MCF 10A (cell line): ENCODE results near the gene ATP7B. TPM values are rescaled to one million over a fixed set of nuclear protein-coding genes. Genes with fewer than 3 reads are reported as not detected.
"Not testable (repeated sequence)": the region's sequence is repeated elsewhere in the genome, so short reads cannot be mapped to it uniquely, and the experiment has no call there.

Experiments
- BruUV-seq: library from RNA; stranded (reverse); fragments of 400-500 nt; replicated peaks from 2 replicates; lab custom pipeline; 2021; lab: Mats Ljungman, UMichigan
- CTCF ChIA-PET: fragments of 300-600 bp; sonication (Branson Sonifier 250); formaldehyde crosslinking; extraction: SDS; loops from one replicate; lab custom pipeline; 2021; ENCODE audit warnings: antibody characterized with exemption, inconsistent platforms; lab: Yijun Ruan, JAX
- POLR2A ChIA-PET: fragments of 300-600, 350-650 bp; sonication (Branson Sonifier 250); formaldehyde crosslinking; extraction: SDS; loops from one replicate; lab custom pipeline; 2020; ENCODE audit warnings: antibody characterized with exemption, inconsistent platforms; lab: Yijun Ruan, JAX
- DNase-seq: peaks from one replicate; pipeline ENCODE4 v3.0.0-alpha.2; 2018; ENCODE audit not compliant: unreplicated experiment
- H3K27ac Mint-ChIP-seq: one replicate; pipeline ENCODE4 v1.8.0; 2022; ENCODE audit warnings: mild to moderate bottlenecking, low read depth, mixed read lengths; ENCODE audit not compliant: unreplicated experiment
- H3K27me3 Mint-ChIP-seq: one replicate; pipeline ENCODE4 v1.8.0; 2022; ENCODE audit warnings: mixed read lengths; ENCODE audit not compliant: insufficient read depth, unreplicated experiment
- H3K36me3 Mint-ChIP-seq: one replicate; pipeline ENCODE4 v1.8.0; 2022; ENCODE audit warnings: mild to moderate bottlenecking, moderate library complexity, mixed read lengths; ENCODE audit not compliant: insufficient read depth, unreplicated experiment
- H3K4me1 Mint-ChIP-seq: one replicate; pipeline ENCODE4 v1.8.0; 2022; ENCODE audit warnings: mixed read lengths; ENCODE audit not compliant: insufficient read depth, unreplicated experiment
- H3K4me3 Mint-ChIP-seq: one replicate; pipeline ENCODE4 v1.8.0; 2022; ENCODE audit warnings: mild to moderate bottlenecking, moderate library complexity, mixed read lengths; ENCODE audit not compliant: unreplicated experiment
- H3K9me3 Mint-ChIP-seq: one replicate; pipeline ENCODE4 v1.8.0; 2022; ENCODE audit warnings: mixed read lengths; ENCODE audit not compliant: unreplicated experiment
- intact Hi-C: fragments of 100-400 bp; cut with micrococcal nuclease; formaldehyde crosslinking; loops from 2 replicates; pipeline ENCODE4 v1.14.1; 2022
- total RNA-seq: library from RNA; stranded (reverse); gene quantifications from 2 replicates; pipeline ENCODE4 v1.2.3, GENCODE V29; 2022
- TF ChIP-seq, protein P1 (sequence below): fragments of 200-600 bp; IDR thresholded peaks from one replicate; pipeline ENCODE4 v1.8.0; 2022; ENCODE audit warnings: antibody characterized with exemption, mild to moderate bottlenecking; ENCODE audit not compliant: unreplicated experiment

The ATP7B gene
- total RNA-seq, 1 experiment from 2014 or later: 3.2 TPM

DNA sequence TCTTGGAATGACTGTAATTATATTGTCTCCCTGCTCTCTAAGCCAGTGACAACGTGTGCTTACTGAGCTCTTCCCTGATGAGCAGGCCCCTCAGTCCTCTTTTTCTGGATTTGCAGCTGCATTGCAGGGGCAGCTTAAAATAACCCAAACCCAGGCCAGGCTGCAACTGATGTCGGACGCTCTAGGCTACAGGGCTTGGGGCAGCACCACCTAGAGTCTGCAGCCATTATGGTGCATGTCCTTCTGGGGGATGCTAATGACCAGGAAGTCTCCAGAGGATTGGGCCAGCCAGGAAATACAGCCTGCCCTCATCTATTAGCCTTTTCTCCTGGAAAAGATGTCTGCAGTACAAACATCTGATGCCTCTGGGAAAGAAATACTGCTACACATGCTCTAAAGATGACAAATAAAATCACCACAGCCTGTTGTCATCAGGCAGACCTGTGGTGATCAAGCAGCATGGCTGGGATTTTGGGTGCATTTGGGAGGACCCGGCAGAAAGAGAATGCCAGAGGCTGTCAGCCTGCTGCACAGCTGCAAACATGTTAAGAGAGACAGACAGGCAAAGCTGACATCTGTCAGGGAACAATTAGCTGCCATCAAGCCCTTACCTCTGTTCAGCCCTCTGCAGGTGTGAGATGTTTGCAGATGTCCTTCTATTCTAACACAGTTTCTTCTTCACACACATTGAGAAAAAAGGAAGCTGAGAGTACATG is 97.7 kb downstream of the ATP7B start:
- peaks cover 4% of the 10 kb centered on the region for H3K4me1 Mint-ChIP-seq
- H3K36me3 Mint-ChIP-seq: no peaks in the 10 kb centered on the region
- intact Hi-C loops: no loop called here
- TF ChIP-seq, protein P1, sequence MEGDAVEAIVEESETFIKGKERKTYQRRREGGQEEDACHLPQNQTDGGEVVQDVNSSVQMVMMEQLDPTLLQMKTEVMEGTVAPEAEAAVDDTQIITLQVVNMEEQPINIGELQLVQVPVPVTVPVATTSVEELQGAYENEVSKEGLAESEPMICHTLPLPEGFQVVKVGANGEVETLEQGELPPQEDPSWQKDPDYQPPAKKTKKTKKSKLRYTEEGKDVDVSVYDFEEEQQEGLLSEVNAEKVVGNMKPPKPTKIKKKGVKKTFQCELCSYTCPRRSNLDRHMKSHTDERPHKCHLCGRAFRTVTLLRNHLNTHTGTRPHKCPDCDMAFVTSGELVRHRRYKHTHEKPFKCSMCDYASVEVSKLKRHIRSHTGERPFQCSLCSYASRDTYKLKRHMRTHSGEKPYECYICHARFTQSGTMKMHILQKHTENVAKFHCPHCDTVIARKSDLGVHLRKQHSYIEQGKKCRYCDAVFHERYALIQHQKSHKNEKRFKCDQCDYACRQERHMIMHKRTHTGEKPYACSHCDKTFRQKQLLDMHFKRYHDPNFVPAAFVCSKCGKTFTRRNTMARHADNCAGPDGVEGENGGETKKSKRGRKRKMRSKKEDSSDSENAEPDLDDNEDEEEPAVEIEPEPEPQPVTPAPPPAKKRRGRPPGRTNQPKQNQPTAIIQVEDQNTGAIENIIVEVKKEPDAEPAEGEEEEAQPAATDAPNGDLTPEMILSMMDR: no peak
- ChIA-PET CTCF (interaction anchor here (0.6 to 3.4 kb wide), 7 partner anchors 15 to 948 kb away, joined by 3 to 19 read pairs (median 3); no protein-coding TSS in a partner anchor), POLR2A (no interaction called here)
- H3K4me3 Mint-ChIP-seq: no peak overlapping the region
- no peak overlapping the region for H3K27ac Mint-ChIP-seq
- peaks cover 42% of the 10 kb centered on the region for H3K27me3 Mint-ChIP-seq
- no peaks in the 10 kb centered on the region for H3K9me3 Mint-ChIP-seq
- BruUV-seq: no TSS peak
- DNase-seq: no peak

DNA sequence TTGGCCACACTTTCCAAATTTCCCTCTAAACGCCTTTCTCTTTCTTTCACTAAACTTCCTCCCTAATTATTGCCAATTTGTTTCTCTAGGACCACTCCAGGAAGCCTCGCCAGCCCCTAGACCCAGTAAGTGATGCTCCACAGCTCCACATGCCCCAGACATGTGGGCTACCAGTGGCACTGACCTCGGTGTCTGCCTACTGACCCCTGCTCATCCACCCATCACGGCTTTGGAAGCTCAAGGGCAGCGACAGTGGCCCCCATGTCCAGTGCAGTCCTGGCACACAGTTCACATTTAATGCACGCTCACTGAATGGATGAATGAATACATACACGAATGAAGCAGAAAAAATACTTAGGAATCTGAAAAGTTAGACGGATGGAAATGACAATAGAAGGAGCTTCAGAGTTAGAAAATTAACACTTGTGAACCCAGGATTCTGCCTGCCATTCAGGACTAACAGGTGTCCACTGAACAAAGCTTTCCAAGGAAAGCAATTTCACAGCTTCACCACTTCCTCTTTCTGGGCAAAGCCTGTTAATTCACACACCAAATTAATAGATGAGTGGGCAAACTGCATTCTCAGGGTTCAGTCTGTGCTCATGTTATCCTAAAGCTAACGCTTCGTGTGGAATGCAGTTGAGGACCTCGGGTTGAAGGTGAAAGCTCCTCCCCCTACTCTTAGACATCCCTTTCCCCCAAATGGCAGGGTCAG is 98.6 kb downstream of the ATP7B start:
- H3K9me3 Mint-ChIP-seq: no peaks in the 10 kb centered on the region
- no peak for DNase-seq
- POLR2A ChIA-PET: interaction anchor here (0.7 kb wide), 1 partner anchor 219 kb away, joined by 3 read pairs; no protein-coding TSS in a partner anchor
- peaks cover 5% of the 10 kb centered on the region for H3K4me1 Mint-ChIP-seq
- CTCF ChIA-PET: interaction anchor here (0.6 to 3.4 kb wide), 7 partner anchors 14 to 947 kb away, joined by 3 to 19 read pairs (median 3); partner anchors contain the start of gene NEK5
- H3K4me3 Mint-ChIP-seq: no peak overlapping the region
- TF ChIP-seq, protein P1: no peak
- H3K27me3 Mint-ChIP-seq: peaks cover 42% of the 10 kb centered on the region
- intact Hi-C loops: no loop called here
- H3K36me3 Mint-ChIP-seq: no peaks in the 10 kb centered on the region
- H3K27ac Mint-ChIP-seq: no peak overlapping the region
- no TSS peak for BruUV-seq

DNA sequence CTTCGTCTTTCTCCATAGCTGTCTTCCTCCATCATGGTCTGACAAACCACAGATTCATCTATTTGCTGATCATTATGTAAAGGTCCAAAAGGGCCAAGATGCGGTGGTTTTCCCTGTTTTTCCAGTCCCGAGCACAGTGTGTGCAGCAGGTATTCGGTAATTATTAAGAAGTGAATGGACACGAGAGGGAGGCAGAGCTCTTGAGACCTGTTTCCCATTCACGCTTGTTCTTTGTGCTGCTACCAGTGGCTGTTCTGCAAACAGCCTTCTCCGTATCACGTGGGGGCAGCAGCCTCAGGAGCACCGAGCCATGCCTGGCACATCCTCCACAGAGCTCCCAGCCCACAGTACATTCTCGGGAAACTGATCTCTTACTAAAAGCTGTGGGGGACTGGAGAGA is 99.2 kb downstream of the ATP7B start:
- POLR2A ChIA-PET: no interaction called here
- no peak overlapping the region for H3K27ac Mint-ChIP-seq
- peaks cover 11% of the 10 kb centered on the region for H3K4me1 Mint-ChIP-seq
- H3K36me3 Mint-ChIP-seq: no peaks in the 10 kb centered on the region
- DNase-seq: no peak
- H3K4me3 Mint-ChIP-seq: no peak overlapping the region
- intact Hi-C loops: no loop called here
- H3K9me3 Mint-ChIP-seq: no peaks in the 10 kb centered on the region
- BruUV-seq: no TSS peak
- CTCF ChIA-PET: interaction anchor here (0.7 to 2.1 kb wide), 4 partner anchors 11 to 217 kb away, joined by 4 to 12 read pairs (median 6); partner anchors contain the start of gene NEK5
- H3K27me3 Mint-ChIP-seq: peaks cover 42% of the 10 kb centered on the region
- TF ChIP-seq, protein P1: no peak

DNA sequence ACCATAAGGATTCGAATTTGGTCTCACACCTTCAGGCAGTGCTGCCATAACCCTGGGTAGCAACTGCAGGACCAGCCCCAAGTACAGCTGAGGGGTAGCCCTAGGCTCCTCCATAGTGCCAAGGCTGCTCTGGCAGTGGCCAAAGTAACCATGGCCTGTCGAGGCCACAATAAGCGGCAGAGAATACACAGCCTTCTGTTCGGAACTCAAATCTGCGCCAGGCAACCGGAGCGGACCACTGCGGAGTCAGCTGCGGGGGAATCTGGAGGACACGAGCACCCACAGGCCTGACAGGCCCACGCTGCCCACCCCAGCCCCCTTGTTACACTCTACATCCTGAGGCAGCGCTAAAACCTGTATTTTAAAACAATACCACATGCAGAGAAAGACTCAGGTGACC is 100.7 kb downstream of the ATP7B start:
- intact Hi-C loops: no loop called here
- Mint-ChIP-seq H3K9me3 (no peaks in the 10 kb centered on the region), H3K27me3 (peaks cover 42% of the 10 kb centered on the region), H3K36me3 (no peaks in the 10 kb centered on the region), H3K27ac (no peak overlapping the region), H3K4me3 (no peak overlapping the region), H3K4me1 (peaks cover 18% of the 10 kb centered on the region)
- ChIA-PET POLR2A (no interaction called here), CTCF (interaction anchor here (0.8 to 2.1 kb wide), 4 partner anchors 13 to 326 kb away, joined by 3 to 12 read pairs (median 6); no protein-coding TSS in a partner anchor)
- BruUV-seq: no TSS peak
- TF ChIP-seq, protein P1: no peak
- DNase-seq: no peak

DNA sequence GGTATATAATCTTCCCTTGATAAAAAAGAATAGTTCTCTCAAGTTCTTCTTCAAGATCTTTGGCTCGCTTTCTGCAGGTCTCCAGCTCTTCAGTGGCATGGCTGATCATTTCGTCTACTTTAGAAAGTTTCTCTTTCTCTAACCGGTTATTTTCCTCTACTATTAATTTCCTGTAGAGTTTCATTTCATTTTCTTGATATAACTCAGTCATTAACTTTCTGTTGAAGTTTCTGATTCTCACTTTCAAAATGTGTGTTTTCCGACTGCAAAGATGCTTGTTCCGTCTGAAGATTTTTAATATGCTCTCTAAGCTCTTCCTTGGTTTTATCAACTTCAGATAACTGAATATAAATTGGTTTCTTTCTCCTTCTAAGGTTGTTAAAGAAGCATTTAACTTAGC is 102.0 kb downstream of the ATP7B start:
- peaks cover 18% of the 10 kb centered on the region for H3K4me1 Mint-ChIP-seq
- H3K27ac Mint-ChIP-seq, DNase-seq, H3K36me3 Mint-ChIP-seq, H3K4me3 Mint-ChIP-seq, H3K9me3 Mint-ChIP-seq, BruUV-seq, intact Hi-C loops: not testable (repeated sequence)
- ChIA-PET CTCF (interaction anchor here (0.5 kb wide), 1 partner anchor 211 kb away, joined by 3 read pairs; no protein-coding TSS in a partner anchor), POLR2A (interaction anchor here (0.7 kb wide), 1 partner anchor 260 kb away, joined by 3 read pairs; no protein-coding TSS in a partner anchor)
- H3K27me3 Mint-ChIP-seq: peaks cover 42% of the 10 kb centered on the region
